KMS-11 (cell line): ENCODE data around the gene EXOC4.

Experiments
- H2AFZ ChIP-seq: fragments of 200-600 bp; sonication (generic); 2 replicates; pipeline ENCODE4 v1.6.1; 2016; ENCODE audit warnings: antibody characterized with exemption, mixed run types, low read depth
- H3K27ac ChIP-seq: fragments of 200-600 bp; sonication (generic); 2 replicates; pipeline ENCODE4 v1.6.1; 2016; ENCODE audit warnings: mild to moderate bottlenecking, mixed run types
- H3K27me3 ChIP-seq: fragments of 200-600 bp; sonication (generic); 2 replicates; pipeline ENCODE4 v1.6.1; 2017; ENCODE audit warnings: mild to moderate bottlenecking, low read depth, mixed run types, moderate library complexity; ENCODE audit not compliant: insufficient read depth
- H3K36me3 ChIP-seq: fragments of 200-600 bp; sonication (generic); 2 replicates; pipeline ENCODE4 v1.6.1; 2017; ENCODE audit warnings: mild to moderate bottlenecking, mixed run types; ENCODE audit not compliant: insufficient read depth
- H3K4me1 ChIP-seq: fragments of 200-600 bp; sonication (generic); 2 replicates; pipeline ENCODE4 v1.6.1; 2016; ENCODE audit warnings: mild to moderate bottlenecking, low read depth, mixed run types; ENCODE audit not compliant: poor library complexity, severe bottlenecking
- H3K4me2 ChIP-seq: fragments of 200-600 bp; sonication (generic); 2 replicates; pipeline ENCODE4 v1.7.0; 2016; ENCODE audit warnings: mild to moderate bottlenecking, mixed run types
- H3K4me3 ChIP-seq: fragments of 200-600 bp; sonication (generic); IDR thresholded peaks from 2 replicates; pipeline ENCODE4 v1.6.1; 2017; ENCODE audit warnings: low read depth, low read length, mixed read lengths; ENCODE audit not compliant: insufficient read depth
- H3K79me2 ChIP-seq: fragments of 200-600 bp; sonication (generic); 2 replicates; pipeline ENCODE4 v1.6.1; 2016; ENCODE audit warnings: low read depth, mixed run types; ENCODE audit not compliant: insufficient read depth
- H3K9ac ChIP-seq: fragments of 200-600 bp; sonication (generic); 2 replicates; pipeline ENCODE4 v1.6.1; 2016; ENCODE audit warnings: mild to moderate bottlenecking, mixed run types
- H4K20me1 ChIP-seq: fragments of 200-600 bp; sonication (generic); 2 replicates; pipeline ENCODE4 v1.6.1; 2016; ENCODE audit warnings: mild to moderate bottlenecking, mixed run types; ENCODE audit not compliant: insufficient read depth
- TF ChIP-seq, protein P1 (sequence below): fragments of 200-600 bp; sonication (generic); conservative IDR thresholded peaks from 2 replicates; pipeline ENCODE4 v1.6.1; 2017; ENCODE audit warnings: low read depth, mild to moderate bottlenecking, antibody characterized with exemption, low read length, moderate library complexity, mixed read lengths

EXOC4 gene

DNA sequence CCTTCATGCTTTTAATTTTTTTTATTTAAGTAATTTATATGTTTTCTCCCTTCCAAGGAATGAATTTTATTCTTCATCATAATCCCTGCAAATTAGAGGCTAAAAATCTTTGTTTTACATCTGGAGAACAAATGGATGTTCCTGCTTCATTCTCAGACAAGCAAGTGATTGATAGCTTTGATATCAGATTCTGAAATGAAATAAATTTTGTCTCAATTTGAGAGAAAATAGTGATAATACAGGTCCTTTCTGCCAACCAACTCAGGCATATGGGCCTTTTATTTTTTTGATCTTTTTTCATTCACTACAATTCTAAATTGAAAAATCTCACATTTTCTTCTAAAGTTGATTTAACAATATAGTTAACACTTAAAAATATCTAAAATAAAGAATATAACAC lies 427.1 kb downstream of the EXOC4 start:
- no peaks in the 10 kb centered on the region for H3K36me3 ChIP-seq
- no peak overlapping the region for H3K27ac ChIP-seq
- TF ChIP-seq, protein P1, sequence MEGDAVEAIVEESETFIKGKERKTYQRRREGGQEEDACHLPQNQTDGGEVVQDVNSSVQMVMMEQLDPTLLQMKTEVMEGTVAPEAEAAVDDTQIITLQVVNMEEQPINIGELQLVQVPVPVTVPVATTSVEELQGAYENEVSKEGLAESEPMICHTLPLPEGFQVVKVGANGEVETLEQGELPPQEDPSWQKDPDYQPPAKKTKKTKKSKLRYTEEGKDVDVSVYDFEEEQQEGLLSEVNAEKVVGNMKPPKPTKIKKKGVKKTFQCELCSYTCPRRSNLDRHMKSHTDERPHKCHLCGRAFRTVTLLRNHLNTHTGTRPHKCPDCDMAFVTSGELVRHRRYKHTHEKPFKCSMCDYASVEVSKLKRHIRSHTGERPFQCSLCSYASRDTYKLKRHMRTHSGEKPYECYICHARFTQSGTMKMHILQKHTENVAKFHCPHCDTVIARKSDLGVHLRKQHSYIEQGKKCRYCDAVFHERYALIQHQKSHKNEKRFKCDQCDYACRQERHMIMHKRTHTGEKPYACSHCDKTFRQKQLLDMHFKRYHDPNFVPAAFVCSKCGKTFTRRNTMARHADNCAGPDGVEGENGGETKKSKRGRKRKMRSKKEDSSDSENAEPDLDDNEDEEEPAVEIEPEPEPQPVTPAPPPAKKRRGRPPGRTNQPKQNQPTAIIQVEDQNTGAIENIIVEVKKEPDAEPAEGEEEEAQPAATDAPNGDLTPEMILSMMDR = no peak
- no peaks in the 10 kb centered on the region for H3K4me1 ChIP-seq
- no peak overlapping the region for H2AFZ ChIP-seq
- H3K79me2 ChIP-seq = no peaks in the 10 kb centered on the region
- no peak overlapping the region for H3K4me3 ChIP-seq
- no peaks in the 10 kb centered on the region for H3K27me3 ChIP-seq
- no peak overlapping the region for H3K4me2 ChIP-seq
- H4K20me1 ChIP-seq = no peaks in the 10 kb centered on the region
- no peak overlapping the region for H3K9ac ChIP-seq

DNA sequence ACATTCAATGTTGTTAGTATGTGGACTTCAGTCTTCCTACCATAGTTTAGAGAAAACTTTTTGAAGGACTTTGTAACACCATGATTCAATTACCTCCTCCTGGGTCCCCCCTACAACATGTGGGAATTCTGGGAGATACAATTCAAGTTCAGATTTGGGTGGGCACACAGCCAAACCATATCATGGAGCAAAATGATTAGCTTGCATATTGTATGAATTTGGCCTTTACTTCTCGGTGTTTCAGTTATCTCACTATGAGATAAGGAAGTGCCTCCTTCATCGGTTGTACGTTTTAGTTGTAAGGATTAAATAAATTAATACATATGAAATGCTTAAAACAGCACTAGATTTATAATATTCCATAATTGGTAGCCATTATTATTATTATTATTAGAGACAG lies 428.7 kb downstream of the EXOC4 start:
- no peaks in the 10 kb centered on the region for H3K4me1 ChIP-seq
- no peak overlapping the region for H3K27ac ChIP-seq
- H3K27me3 ChIP-seq = no peaks in the 10 kb centered on the region
- TF ChIP-seq, protein P1 = no peak
- no peaks in the 10 kb centered on the region for H4K20me1 ChIP-seq
- no peak overlapping the region for H3K4me2 ChIP-seq
- H3K79me2 ChIP-seq = no peaks in the 10 kb centered on the region
- no peak overlapping the region for H3K4me3 ChIP-seq
- no peaks in the 10 kb centered on the region for H3K36me3 ChIP-seq
- no peak overlapping the region for H2AFZ ChIP-seq
- no peak overlapping the region for H3K9ac ChIP-seq

DNA sequence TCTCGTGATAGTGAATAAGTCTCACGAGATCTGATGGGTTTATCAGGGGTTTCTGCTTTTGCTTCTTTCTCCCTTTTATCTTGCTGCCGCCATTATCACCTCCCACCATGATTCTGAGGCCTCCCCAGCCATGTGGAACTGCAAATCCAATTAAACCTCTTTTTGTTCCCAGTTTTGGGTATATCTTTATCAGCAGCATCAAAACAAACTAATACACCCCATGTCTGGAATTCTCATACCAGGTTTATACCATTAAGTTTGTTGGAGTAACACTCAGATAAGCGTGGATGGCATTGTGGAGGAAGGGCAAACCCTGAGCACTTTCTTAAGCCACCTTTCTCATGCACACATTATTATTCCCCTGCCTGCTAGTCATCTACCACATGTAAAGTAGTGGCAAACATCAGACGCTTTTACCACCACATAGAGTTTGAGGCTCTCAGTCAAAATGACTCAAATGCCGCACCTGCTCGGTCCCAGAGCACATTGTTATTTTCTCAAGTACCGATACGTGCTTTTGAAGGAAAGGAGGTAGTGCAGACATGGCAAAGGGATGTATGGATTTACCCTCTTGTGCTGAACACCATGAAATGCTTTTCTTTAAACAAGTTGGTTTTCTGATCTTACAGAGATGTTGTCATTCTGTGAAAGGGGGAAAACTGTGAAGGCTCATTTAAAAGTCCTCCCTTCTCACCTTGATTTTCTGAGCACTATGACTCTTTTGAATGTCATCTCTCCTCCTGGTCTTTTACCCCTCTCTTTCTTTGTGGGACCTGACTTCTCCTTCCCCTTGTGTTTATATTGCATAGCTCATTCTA lies 429.7 kb downstream of the EXOC4 start:
- H3K4me1 ChIP-seq = no peaks in the 10 kb centered on the region
- no peaks in the 10 kb centered on the region for H3K27me3 ChIP-seq
- H3K27ac ChIP-seq = no peak overlapping the region
- H3K36me3 ChIP-seq = no peaks in the 10 kb centered on the region
- TF ChIP-seq, protein P1 = no peak
- no peak overlapping the region for H2AFZ ChIP-seq
- H3K79me2 ChIP-seq = no peaks in the 10 kb centered on the region
- no peaks in the 10 kb centered on the region for H4K20me1 ChIP-seq
- H3K9ac ChIP-seq = no peak overlapping the region
- no peak overlapping the region for H3K4me3 ChIP-seq
- no peak overlapping the region for H3K4me2 ChIP-seq

DNA sequence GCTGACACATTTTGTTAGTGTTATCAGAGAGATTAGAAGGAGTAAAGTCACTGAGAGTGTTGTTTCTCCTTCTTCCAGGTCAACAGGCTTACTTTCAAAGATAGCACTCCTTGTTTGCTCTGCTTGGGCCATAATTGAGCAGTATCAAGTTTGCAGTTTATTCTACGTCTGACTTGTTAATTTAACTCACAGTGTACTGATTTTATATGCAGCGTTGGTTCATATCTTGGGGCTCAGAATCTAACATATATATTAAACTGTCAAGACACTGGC lies 430.2 kb downstream of the EXOC4 start:
- no peak overlapping the region for H3K9ac ChIP-seq

More for the DNA sequence above, 430.2 kb downstream of the EXOC4 start:
- H3K4me3 ChIP-seq = no peak overlapping the region
- H3K4me2 ChIP-seq = no peak overlapping the region
- H4K20me1 ChIP-seq = no peaks in the 10 kb centered on the region
- H3K4me1 ChIP-seq = no peaks in the 10 kb centered on the region
- no peaks in the 10 kb centered on the region for H3K79me2 ChIP-seq
- TF ChIP-seq, protein P1 = no peak
- H2AFZ ChIP-seq = no peak overlapping the region
- no peak overlapping the region for H3K27ac ChIP-seq
- no peaks in the 10 kb centered on the region for H3K27me3 ChIP-seq
- no peaks in the 10 kb centered on the region for H3K36me3 ChIP-seq
